Superior temporal gyrus (tissue), 1 donor: ENCODE data around the gene R3HDML.
"Not testable (repeated sequence)": the region's sequence is repeated elsewhere in the genome, so short reads cannot be mapped to it uniquely, and the experiment has no call there.

Experiments used
- DNase-seq: peaks from one replicate; pipeline ENCODE4 v3.0.0-alpha.2; 2016; ENCODE audit errors: extremely low spot score

The R3HDML gene

GRCh38 chr20:44336725-44337380 is at the start of gene R3HDML:
Gene R3HDML (plus strand): TSS chr20:44337043. CDS start chr20:44337158, 115 bp downstream.
- no peak for DNase-seq

- no peak for DNase-seq
Measured at GRCh38 chr20:44287272-44288097, 49.4 kb upstream of the R3HDML start.

- no peak for DNase-seq
Measured at GRCh38 chr20:44288252-44288651, 48.6 kb upstream of the R3HDML start.

DNA sequence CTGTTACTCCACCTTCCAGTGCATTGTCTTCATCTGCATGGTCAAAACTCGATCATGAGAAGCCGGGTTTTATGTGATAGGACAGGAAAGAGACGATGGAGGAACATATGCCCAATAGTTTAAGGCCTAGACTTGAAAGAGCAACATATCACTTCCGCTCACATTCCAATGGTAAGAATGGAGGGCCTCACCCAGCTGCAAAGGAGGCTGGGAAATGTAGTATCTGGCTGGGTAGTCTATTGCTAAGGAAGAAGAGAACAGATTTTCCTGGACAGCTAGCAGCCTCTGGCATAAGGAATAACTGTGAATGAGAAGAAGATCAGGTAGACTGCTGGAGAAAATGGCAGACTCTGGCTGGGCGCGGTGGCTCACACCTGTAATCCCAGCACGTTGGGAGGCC is 45.1 kb upstream of the R3HDML start:
- DNase-seq: no peak

DNA sequence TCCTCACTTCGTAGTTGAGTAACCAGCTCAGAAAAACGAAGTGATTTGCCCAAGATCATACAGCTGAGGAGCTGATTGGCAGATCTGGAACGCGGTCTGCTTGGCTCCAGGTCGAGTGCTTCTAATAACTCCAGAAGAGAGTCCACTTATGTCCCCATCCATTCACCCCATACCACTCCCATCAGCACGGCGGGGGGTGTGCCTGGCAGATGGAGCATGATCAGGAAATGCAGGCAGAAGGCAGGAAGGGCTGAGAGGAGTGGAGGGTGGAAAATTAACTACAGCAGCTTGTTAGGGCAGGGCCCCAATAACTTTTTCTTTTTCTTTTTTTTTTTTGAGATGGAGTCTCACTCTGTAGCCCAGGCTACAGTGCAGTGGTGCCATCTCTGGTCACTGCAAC is 40.8 kb upstream of the R3HDML start:
- no peak for DNase-seq

GRCh38 chr20:44297721-44298120 is 39.1 kb upstream of the R3HDML start:
- DNase-seq: no peak

- not testable (repeated sequence) for DNase-seq
Measured at GRCh38 chr20:44299011-44299535, 37.8 kb upstream of the R3HDML start.

DNA sequence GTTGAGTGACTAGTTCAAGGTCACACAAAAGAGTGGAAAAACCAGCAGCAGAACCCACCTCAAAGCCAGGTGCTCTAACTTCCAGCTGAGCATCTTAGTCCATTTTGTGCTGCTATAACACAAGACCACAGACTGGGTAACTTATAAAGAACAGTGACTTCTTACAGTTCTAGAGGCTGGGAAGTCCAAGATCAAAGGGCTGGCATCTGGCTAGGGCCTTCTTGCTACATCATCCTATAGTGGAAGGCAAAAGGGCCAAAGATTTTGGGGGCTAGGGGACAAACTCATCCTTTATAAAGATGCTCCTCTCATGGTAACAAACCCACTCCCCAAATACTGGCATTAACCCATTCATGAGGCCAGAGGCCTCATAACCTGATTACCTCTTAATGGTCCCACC is 35.6 kb upstream of the R3HDML start:
- no peak for DNase-seq

DNA sequence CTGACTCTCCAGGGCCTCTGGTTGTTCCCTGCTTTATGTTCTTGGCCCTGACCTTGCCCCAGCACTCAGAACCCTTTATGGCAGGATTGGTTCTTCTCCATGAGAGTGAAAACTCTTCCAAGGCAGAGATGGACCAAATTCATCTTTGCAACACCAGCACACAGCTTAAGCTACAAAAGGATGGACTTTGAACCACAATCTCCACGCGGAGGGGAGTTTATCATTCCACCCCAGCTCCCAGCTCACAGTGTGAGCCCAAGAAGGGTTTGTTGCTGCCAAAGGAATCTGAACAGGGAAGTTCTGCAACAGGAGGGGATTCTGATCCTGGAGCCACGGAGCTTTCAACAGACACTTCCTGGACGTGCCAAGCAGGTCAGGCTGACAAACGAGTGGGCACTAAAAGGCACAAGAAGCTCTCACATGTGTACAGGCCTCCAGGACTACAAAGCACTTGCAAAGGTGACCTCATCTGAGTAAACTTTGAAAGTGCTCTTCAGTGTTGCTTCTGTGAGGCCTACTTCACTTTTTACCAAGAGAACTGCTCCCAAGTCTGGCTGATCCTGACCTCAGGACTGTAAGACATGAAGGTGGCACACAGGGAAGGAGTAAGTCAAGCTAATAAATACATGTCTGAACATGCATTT is 34.7 kb upstream of the R3HDML start:
- DNase-seq: no peak

GRCh38 chr20:44302736-44303135 is 34.1 kb upstream of the R3HDML start:
- no peak for DNase-seq

GRCh38 chr20:44304383-44304782 is 32.5 kb upstream of the R3HDML start:
- DNase-seq: no peak

DNA sequence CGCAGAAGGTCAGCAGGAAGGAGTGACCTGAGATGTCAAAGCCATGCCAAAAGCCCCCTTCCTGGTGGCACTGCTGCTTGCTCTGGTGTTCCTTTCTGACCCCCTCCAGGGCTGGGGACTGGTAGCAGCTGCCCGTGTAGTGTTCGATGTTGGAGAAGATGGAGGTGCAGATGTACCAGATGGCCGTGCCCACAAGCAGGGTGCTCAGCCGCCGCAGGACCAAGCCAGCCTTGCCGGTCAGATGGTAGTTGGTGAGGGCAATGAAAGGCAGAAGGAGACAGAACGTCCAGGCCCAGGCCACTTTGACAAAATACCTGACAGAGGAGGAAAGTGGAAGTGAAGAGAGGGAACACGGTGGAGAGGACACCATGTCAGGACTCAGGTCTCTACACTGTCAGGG is 29.9 kb upstream of the R3HDML start:
- DNase-seq: no peak

DNA sequence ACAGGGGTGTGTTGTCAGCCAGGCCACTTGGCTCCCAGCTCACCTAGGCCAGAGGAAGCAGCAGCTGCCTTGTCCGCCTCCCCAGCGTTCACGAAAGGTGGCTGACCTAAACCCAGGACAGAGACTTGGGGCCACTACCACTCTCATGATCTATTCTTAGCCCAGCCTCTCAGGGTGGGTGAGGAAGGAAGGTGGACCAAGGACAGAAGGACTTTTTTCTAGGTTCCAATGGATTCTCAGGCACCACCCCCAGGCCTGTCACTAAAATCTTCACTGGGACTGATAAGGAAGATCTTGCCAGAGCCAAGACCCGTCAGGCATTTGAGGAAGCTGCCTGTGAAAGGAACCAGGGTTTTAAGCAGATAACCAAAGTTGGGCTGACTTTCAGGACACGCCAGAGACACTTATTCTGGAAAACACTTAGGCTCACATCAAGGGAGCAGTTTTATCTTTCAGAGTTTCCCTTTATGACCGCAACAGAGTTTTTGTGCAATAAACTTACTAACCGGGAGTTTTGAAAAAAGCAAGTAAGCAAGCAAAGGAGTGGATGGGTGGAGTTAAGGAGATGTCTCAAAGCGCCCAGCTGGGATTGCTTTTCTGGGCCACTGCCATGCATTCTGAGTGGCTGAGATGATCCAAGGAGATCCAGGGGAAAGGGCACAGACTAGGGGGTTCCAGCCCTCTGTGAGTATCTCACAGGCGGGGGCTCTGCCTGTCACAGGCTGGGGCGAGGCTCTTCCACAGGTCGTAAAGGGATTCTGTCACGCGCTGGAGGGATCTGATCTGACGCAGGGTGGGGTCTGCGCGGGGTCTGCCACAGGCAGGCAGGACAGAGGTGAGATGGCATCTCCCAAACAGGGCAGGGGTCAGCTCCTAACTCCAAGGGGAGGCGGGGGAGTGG is 26.8 kb upstream of the R3HDML start:
- no peak for DNase-seq

GRCh38 chr20:44310664-44311639 is 25.9 kb upstream of the R3HDML start, which contains the start of gene FITM2:
Gene FITM2 (minus strand): TSS chr20:44311202. CDS start chr20:44311148, 54 bp downstream.
- peak; percentile 97 for DNase-seq

DNA sequence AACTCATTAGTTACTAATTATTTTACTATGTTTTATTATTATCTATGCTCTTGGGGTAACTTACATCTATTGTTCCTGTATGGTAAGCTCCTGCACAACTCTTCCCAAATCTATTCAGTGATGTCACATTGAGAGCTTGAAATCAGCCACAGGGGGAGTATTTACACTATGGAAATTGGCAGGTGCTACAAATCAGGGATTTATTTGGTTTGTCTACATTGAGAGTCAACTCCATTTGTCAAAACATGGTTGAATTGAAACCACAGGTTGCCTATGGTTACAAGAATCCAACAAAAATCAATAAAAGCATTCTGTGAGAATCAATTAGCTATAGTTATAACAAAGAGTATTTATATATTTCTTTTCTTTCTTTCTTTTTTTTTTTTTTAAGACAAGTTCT is 22.0 kb upstream of the R3HDML start:
- DNase-seq: no peak

- no peak for DNase-seq
Measured at GRCh38 chr20:44319839-44320422, 16.9 kb upstream of the R3HDML start.

- DNase-seq: no peak
Measured at GRCh38 chr20:44324343-44324742, 12.5 kb upstream of the R3HDML start.

- DNase-seq: no peak
Measured at GRCh38 chr20:44326391-44327159, 10.3 kb upstream of the R3HDML start.

- DNase-seq: not testable (repeated sequence)
Measured at GRCh38 chr20:44327748-44328147, 9.1 kb upstream of the R3HDML start.
